GM23248 (cell line): ENCODE measurements around the gene CLEC19A. TPM values are rescaled to one million over a fixed set of nuclear protein-coding genes. Genes with fewer than 3 reads are reported as not detected.

ENCODE experiments used
- DNase-seq: peaks from one replicate; pipeline ENCODE4 v3.0.0-alpha.2; 2015
- H2AFZ ChIP-seq: fragments of 200-600 bp; sonication (generic); 2 replicates; pipeline ENCODE4 v1.6.1; 2016; ENCODE audit warnings: antibody characterized with exemption
- H3F3A ChIP-seq: fragments of 200-600 bp; sonication (generic); 2 replicates; pipeline ENCODE4 v1.6.1; 2016; ENCODE audit warnings: mild to moderate bottlenecking, antibody characterized with exemption, mixed run types; ENCODE audit not compliant: insufficient read depth
- H3K27ac ChIP-seq: fragments of 200-600 bp; sonication (generic); 2 replicates; pipeline ENCODE4 v1.5.1; 2016; ENCODE audit warnings: mild to moderate bottlenecking
- H3K27me3 ChIP-seq: fragments of 200-600 bp; sonication (generic); replicated peaks from 2 replicates; pipeline ENCODE4 v1.6.1; 2016; ENCODE audit warnings: mild to moderate bottlenecking; ENCODE audit not compliant: insufficient read depth
- H3K36me3 ChIP-seq: fragments of 200-600 bp; sonication (generic); 2 replicates; pipeline ENCODE4 v1.6.1; 2016; ENCODE audit warnings: low read depth, mild to moderate bottlenecking
- H3K4me1 ChIP-seq: fragments of 200-600 bp; sonication (generic); 2 replicates; pipeline ENCODE4 v1.6.1; 2016; ENCODE audit warnings: mild to moderate bottlenecking; ENCODE audit not compliant: insufficient read depth
- H3K4me2 ChIP-seq: fragments of 200-600 bp; sonication (generic); one replicate; pipeline ENCODE4 v1.6.1; 2016; ENCODE audit warnings: mild to moderate bottlenecking; ENCODE audit not compliant: unreplicated experiment
- H3K4me3 ChIP-seq: fragments of 200-600 bp; sonication (generic); 2 replicates; pipeline ENCODE4 v1.5.1; 2016; ENCODE audit warnings: mild to moderate bottlenecking
- H3K79me2 ChIP-seq: fragments of 200-600 bp; sonication (generic); 2 replicates; pipeline ENCODE4 v1.6.1; 2016; ENCODE audit warnings: mild to moderate bottlenecking; ENCODE audit not compliant: insufficient read depth
- H3K9ac ChIP-seq: fragments of 200-600 bp; sonication (generic); 2 replicates; pipeline ENCODE4 v1.6.1; 2016; ENCODE audit warnings: mild to moderate bottlenecking
- H3K9me2 ChIP-seq: fragments of 200-600 bp; sonication (generic); 2 replicates; pipeline ENCODE4 v1.6.1; 2016; ENCODE audit warnings: mixed run types, mild to moderate bottlenecking, moderate library complexity; ENCODE audit not compliant: insufficient read depth
- H3K9me3 ChIP-seq: fragments of 200-600 bp; sonication (generic); one replicate; pipeline ENCODE4 v1.6.1; 2017; ENCODE audit warnings: low read depth
- H4K20me1 ChIP-seq: fragments of 200-600 bp; sonication (generic); 2 replicates; pipeline ENCODE4 v1.6.0; 2016; ENCODE audit not compliant: insufficient read depth
- EZH2 ChIP-seq: fragments of 200-600 bp; sonication (generic); IDR thresholded peaks from 2 replicates; pipeline ENCODE4 v1.6.1; 2018; ENCODE audit warnings: antibody characterized with exemption, mild to moderate bottlenecking; ENCODE audit not compliant: insufficient read depth, poor library complexity, severe bottlenecking
- EZH2phosphoT487 ChIP-seq: fragments of 200-600 bp; sonication (generic); IDR thresholded peaks from 2 replicates; pipeline ENCODE4 v1.6.1; 2018; ENCODE audit warnings: antibody characterized with exemption, moderate library complexity, mild to moderate bottlenecking, low read depth; ENCODE audit not compliant: insufficient read depth
- WGBS, 2 experiments: methylation state at CpG; one replicate each; pipeline ENCODE4 v1.1.6; 2015 to 2017; ENCODE audit warnings: low lambda C conversion rate in 2 of 2, low coverage in 1 of 2; ENCODE audit errors: missing lambda C conversion rate in 2 of 2; 5-methylcytosine and 5-hydroxymethylcytosine counted together
- in situ Hi-C: fragments of 300-500 bp; cut with MboI; formaldehyde crosslinking; loops from 2 replicates; pipeline ENCODE4 v1.15.0; 2020
- polyA plus RNA-seq: library from polyadenylated mRNA; unstranded; fragments of >200 nt; fragmentation: Nextera tagmentation; extraction: Ambion mirVana; gene quantifications from 2 replicates; pipeline ENCODE4 v1.2.1, GENCODE V29; 2016
- total RNA-seq: library from RNA; depleted of rRNA; stranded (reverse); fragments of >200 nt; shearing (Covaris generic); gene quantifications from 2 replicates; pipeline ENCODE4 v1.2.3, GENCODE V29; 2014

Gene CLEC19A
- total and polyA plus RNA-seq, 2 experiments from 2014 or later: not detected

DNA sequence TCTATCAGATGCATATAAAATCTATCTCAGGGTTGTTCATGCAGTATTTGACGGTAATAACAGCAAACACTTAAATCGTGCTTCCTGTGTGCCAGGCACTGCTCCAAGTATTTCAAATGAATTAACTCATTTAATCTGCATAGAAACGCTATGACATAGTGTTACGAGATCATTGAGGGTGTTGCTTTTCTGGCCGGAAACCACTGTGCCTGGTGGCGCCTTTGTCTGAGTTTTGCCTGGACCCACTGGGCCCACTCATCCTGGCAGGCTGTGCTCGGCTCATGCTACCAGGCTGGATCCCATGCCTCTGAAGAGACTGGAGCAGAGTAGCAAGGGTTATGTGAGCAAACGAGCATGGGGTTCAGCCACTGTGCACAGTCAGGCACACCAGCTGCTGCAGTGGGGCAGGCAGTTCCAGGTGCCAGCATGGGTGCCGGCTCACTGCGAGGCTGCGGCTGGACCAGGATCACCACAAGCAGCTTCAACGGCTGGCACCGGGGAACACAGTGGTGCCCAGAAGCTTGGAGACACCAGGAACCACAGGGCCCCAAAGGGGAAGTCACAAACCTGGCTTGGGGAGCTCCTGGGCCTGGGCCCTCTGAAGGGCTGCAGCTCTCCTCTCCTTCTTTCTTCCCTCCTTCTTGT is 45.9 kb upstream of the CLEC19A start:
- in situ Hi-C loops: no loop called here
- no peaks in the 10 kb centered on the region for H4K20me1 ChIP-seq
- 66 to 75% methylated on average over 13 of the region's 13 CpGs for WGBS, 2 experiments
- H3K36me3 ChIP-seq: no peaks in the 10 kb centered on the region
- no peaks in the 10 kb centered on the region for H3K4me1 ChIP-seq
- no peak overlapping the region for H3K9ac ChIP-seq
- H3K27ac ChIP-seq: no peak overlapping the region
- H2AFZ ChIP-seq: no peak overlapping the region
- TF ChIP-seq EZH2phosphoT487 (no peak), EZH2 (no peak)
- no peak for DNase-seq
- no peaks in the 10 kb centered on the region for H3K9me3 ChIP-seq
- no peak overlapping the region for H3K4me3 ChIP-seq
- H3K79me2 ChIP-seq: no peaks in the 10 kb centered on the region
- no peaks in the 10 kb centered on the region for H3K9me2 ChIP-seq
- H3K27me3 ChIP-seq: no peaks in the 10 kb centered on the region
- H3F3A ChIP-seq: no peaks in the 10 kb centered on the region
- no peak overlapping the region for H3K4me2 ChIP-seq

DNA sequence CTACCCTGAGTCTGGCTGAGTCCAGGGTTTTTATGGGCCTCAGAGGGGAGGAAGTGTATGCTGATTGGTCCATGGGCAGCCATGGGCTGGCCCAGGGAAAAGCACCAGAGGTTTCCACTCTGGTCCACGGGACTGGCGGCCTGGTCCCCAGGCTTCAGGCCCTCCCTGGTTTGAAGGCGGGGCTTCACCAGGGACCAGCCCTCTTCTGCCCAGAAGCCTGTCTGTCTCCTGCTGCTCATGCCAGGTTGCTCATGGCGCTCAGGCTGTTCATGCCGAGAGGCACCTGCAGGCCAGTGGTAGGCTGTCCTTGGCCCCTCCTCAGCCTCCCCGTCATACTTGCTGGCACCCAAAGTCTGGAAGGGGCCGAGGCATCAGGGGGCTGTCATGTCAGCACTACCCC is 45.0 kb upstream of the CLEC19A start:
- H3K27ac ChIP-seq: no peak overlapping the region
- no peaks in the 10 kb centered on the region for H3K79me2 ChIP-seq
- H3K4me2 ChIP-seq: no peak overlapping the region
- no peak for DNase-seq
- TF ChIP-seq EZH2phosphoT487 (no peak), EZH2 (no peak)
- in situ Hi-C loops: no loop called here
- no peak overlapping the region for H2AFZ ChIP-seq
- no peaks in the 10 kb centered on the region for H3K4me1 ChIP-seq
- no peak overlapping the region for H3K9ac ChIP-seq
- H3F3A ChIP-seq: no peaks in the 10 kb centered on the region
- H3K36me3 ChIP-seq: no peaks in the 10 kb centered on the region
- no peaks in the 10 kb centered on the region for H3K27me3 ChIP-seq
- no peak overlapping the region for H3K4me3 ChIP-seq
- no peaks in the 10 kb centered on the region for H4K20me1 ChIP-seq
- H3K9me2 ChIP-seq: no peaks in the 10 kb centered on the region
- WGBS, 2 experiments: 59 to 66% methylated on average over 7 of the region's 7 CpGs
- H3K9me3 ChIP-seq: no peaks in the 10 kb centered on the region

DNA sequence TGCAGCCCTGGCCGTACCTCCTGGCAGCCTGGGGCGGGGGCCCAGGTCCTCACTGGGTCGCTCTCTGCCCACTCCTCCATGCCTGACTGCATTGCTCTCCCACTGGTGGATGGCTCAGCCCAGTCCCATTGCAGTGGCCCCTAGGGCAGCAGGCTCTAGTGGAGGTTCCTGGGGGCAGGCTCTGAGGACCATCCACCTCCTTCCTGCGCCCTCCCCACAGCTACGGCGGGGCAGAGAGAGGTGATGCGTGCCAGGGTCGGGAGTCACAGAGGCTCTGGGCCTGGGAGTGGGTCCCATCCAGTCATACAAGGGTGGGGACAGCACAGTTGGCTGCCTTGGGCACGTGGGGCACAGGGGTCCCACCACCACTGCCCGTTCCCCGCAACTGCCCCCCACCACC is 44.0 kb upstream of the CLEC19A start:
- Histone ChIP-seq H3K9me3 (no peaks in the 10 kb centered on the region), H3K4me1 (no peaks in the 10 kb centered on the region), H3K79me2 (no peaks in the 10 kb centered on the region), H3K4me3 (no peak overlapping the region), H3F3A (no peaks in the 10 kb centered on the region), H2AFZ (no peak overlapping the region), H3K9me2 (no peaks in the 10 kb centered on the region), H3K4me2 (no peak overlapping the region), H3K36me3 (no peaks in the 10 kb centered on the region), H3K9ac (no peak overlapping the region), H3K27me3 (no peaks in the 10 kb centered on the region), H3K27ac (no peak overlapping the region), H4K20me1 (no peaks in the 10 kb centered on the region)
- in situ Hi-C loops: no loop called here
- 55 to 77% methylated on average over 11 of the region's 11 CpGs for WGBS, 2 experiments
- TF ChIP-seq EZH2: no peak
- no peak for TF ChIP-seq EZH2phosphoT487
- no peak for DNase-seq

DNA sequence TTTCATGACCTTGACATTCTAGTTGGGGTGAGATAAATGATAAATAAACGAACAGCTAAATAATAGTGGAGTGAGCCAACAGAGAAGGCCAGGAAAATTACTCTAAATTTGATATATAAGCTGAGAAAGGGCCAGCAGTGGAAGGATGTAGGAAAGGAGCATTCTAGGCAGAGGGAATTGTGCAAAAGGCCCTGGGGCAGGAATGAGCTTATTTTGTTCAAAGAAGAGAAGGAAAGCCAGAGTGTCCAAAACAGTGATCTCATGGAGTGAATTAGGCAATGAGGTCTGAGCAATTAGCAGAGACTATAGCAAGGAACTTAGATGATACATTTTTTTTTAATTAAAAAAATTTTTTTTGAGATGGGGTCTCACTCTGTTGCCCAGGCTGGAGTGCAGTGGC is 43.3 kb upstream of the CLEC19A start:
- H2AFZ ChIP-seq: no peak overlapping the region
- H4K20me1 ChIP-seq: no peaks in the 10 kb centered on the region
- WGBS, 2 experiments: 0 to 5% methylated on average over 1 of the region's 1 CpG
- H3K27me3 ChIP-seq: no peaks in the 10 kb centered on the region
- H3K27ac ChIP-seq: no peak overlapping the region
- TF ChIP-seq EZH2phosphoT487 (no peak), EZH2 (no peak)
- no peaks in the 10 kb centered on the region for H3K79me2 ChIP-seq
- DNase-seq: no peak
- no peak overlapping the region for H3K4me2 ChIP-seq
- H3K4me1 ChIP-seq: no peaks in the 10 kb centered on the region
- H3K4me3 ChIP-seq: no peak overlapping the region
- no peaks in the 10 kb centered on the region for H3K36me3 ChIP-seq
- no peaks in the 10 kb centered on the region for H3F3A ChIP-seq
- no peak overlapping the region for H3K9ac ChIP-seq
- in situ Hi-C loops: no loop called here
- no peaks in the 10 kb centered on the region for H3K9me3 ChIP-seq
- no peaks in the 10 kb centered on the region for H3K9me2 ChIP-seq
